ENCODE measurements around the gene RET. TPM values are rescaled to one million over a fixed set of nuclear protein-coding genes. Genes with fewer than 3 reads are reported as not detected.

The RET gene
- total and polyA plus RNA-seq, 2 of the 13 experiments (the other 11 are each of a cell fraction or from before 2014, with no cell fraction given), result 0.02 TPM; not detected in 1

DNA sequence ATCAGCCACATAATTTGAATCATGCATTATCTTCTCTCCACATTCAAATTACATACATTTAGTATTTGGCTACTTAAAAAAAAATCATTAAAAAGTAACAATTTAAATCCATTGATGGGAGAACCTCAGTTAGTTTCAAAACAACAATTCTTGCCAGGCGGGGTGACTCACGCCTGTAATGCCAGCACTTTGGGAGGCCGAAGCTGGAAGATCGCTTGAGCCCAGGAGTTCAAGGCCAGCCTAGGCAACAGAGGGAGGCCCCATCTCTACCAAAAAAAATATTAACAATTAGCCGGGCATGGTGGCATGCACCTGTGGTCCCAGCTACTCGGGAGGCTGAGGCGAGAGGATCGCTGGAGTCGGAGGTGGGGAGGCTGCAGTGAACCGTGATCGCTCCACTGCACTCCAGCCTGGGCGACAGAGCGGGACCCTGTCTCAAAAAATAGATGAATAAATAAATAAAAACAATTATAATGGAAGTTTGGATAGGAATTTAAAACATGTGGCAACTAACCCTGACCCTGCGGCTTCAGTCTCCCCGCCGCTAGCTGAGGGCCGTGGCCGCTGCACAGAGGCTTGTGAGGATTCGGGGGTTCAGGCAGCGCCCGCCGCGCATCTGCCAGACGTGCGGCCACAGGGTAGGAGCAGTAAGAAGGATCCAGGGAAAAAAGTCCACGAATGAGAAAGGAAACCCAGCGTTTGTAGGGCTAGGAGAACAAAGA is 60.3 kb downstream of the RET start (continued):
- TF ChIP-seq, protein P1, sequence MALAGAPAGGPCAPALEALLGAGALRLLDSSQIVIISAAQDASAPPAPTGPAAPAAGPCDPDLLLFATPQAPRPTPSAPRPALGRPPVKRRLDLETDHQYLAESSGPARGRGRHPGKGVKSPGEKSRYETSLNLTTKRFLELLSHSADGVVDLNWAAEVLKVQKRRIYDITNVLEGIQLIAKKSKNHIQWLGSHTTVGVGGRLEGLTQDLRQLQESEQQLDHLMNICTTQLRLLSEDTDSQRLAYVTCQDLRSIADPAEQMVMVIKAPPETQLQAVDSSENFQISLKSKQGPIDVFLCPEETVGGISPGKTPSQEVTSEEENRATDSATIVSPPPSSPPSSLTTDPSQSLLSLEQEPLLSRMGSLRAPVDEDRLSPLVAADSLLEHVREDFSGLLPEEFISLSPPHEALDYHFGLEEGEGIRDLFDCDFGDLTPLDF (CRISPR knock-in tag; IDR thresholded peaks at IDR 0.05), result no peak
- TF ChIP-seq, protein P2, sequence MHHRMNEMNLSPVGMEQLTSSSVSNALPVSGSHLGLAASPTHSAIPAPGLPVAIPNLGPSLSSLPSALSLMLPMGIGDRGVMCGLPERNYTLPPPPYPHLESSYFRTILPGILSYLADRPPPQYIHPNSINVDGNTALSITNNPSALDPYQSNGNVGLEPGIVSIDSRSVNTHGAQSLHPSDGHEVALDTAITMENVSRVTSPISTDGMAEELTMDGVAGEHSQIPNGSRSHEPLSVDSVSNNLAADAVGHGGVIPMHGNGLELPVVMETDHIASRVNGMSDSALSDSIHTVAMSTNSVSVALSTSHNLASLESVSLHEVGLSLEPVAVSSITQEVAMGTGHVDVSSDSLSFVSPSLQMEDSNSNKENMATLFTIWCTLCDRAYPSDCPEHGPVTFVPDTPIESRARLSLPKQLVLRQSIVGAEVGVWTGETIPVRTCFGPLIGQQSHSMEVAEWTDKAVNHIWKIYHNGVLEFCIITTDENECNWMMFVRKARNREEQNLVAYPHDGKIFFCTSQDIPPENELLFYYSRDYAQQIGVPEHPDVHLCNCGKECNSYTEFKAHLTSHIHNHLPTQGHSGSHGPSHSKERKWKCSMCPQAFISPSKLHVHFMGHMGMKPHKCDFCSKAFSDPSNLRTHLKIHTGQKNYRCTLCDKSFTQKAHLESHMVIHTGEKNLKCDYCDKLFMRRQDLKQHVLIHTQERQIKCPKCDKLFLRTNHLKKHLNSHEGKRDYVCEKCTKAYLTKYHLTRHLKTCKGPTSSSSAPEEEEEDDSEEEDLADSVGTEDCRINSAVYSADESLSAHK (CRISPR knock-in tag; IDR thresholded peaks at IDR 0.05; ENCODE audit: borderline replicate concordance), result no peak
- TF ChIP-seq SALL1 (CRISPR knock-in tag; IDR thresholded peaks at IDR 0.05) (peak; percentile 23; the same call in 1 of the 2 replicates), TEAD2 (CRISPR knock-in tag; IDR thresholded peaks at IDR 0.05) (no peak), NFATC3 (CRISPR knock-in tag; IDR thresholded peaks at IDR 0.05) (peak; percentile 21; the same call in 1 of the 2 replicates), NR2F6 (IDR thresholded peaks at IDR 0.05) (no peak), NR2F6 (CRISPR knock-in tag; IDR thresholded peaks at IDR 0.05) (0 out of 2 replicates have a peak, but pooled peaks have one; percentile 8), HNF4A (CRISPR knock-in tag; IDR thresholded peaks at IDR 0.05) (peak; percentile 18; the same call in 1 of the 2 replicates), ZNF44 (CRISPR knock-in tag; IDR thresholded peaks at IDR 0.05) (no peak), FOSL2 (CRISPR knock-in tag; IDR thresholded peaks at IDR 0.05) (peak; percentile 74), ZNF124 (CRISPR knock-in tag; IDR thresholded peaks at IDR 0.05) (0 out of 2 replicates have a peak, but pooled peaks have one; percentile 8), SP4 (CRISPR knock-in tag; IDR thresholded peaks at IDR 0.05) (no peak), KMT2A (CRISPR knock-in tag; IDR thresholded peaks at IDR 0.05) (peak; percentile 18; the same call in 1 of the 2 replicates), ZBTB7B (CRISPR knock-in tag; IDR thresholded peaks at IDR 0.05) (0 out of 2 replicates have a peak, but pooled peaks have one; percentile 4), YEATS2 (CRISPR knock-in tag; IDR thresholded peaks at IDR 0.05; ENCODE audit: borderline replicate concordance) (0 out of 2 replicates have a peak, but pooled peaks have one; percentile 20)
- TF ChIP-seq, protein P3, sequence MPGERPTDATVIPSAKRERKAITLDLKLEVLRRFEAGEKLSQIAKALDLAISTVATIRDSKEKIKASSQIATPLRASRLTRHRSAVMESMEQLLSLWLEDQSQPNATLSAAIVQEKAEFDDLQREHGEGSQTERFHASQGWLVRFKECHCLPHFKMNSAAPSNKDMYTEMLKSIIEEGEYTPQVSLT (CRISPR knock-in tag; IDR thresholded peaks at IDR 0.05; ENCODE audit: borderline replicate concordance, low read depth), result no peak
- TF ChIP-seq, protein P4, sequence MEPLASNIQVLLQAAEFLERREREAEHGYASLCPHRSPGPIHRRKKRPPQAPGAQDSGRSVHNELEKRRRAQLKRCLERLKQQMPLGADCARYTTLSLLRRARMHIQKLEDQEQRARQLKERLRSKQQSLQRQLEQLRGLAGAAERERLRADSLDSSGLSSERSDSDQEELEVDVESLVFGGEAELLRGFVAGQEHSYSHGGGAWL (CRISPR knock-in tag; IDR thresholded peaks at IDR 0.05), result peak; percentile 9; the same call in 1 of the 2 replicates
- TF ChIP-seq, protein P5, sequence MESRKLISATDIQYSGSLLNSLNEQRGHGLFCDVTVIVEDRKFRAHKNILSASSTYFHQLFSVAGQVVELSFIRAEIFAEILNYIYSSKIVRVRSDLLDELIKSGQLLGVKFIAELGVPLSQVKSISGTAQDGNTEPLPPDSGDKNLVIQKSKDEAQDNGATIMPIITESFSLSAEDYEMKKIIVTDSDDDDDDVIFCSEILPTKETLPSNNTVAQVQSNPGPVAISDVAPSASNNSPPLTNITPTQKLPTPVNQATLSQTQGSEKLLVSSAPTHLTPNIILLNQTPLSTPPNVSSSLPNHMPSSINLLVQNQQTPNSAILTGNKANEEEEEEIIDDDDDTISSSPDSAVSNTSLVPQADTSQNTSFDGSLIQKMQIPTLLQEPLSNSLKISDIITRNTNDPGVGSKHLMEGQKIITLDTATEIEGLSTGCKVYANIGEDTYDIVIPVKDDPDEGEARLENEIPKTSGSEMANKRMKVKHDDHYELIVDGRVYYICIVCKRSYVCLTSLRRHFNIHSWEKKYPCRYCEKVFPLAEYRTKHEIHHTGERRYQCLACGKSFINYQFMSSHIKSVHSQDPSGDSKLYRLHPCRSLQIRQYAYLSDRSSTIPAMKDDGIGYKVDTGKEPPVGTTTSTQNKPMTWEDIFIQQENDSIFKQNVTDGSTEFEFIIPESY (CRISPR knock-in tag; IDR thresholded peaks at IDR 0.05), result peak; percentile 46; the same call in 1 of the 2 replicates
- TF ChIP-seq, protein P6, sequence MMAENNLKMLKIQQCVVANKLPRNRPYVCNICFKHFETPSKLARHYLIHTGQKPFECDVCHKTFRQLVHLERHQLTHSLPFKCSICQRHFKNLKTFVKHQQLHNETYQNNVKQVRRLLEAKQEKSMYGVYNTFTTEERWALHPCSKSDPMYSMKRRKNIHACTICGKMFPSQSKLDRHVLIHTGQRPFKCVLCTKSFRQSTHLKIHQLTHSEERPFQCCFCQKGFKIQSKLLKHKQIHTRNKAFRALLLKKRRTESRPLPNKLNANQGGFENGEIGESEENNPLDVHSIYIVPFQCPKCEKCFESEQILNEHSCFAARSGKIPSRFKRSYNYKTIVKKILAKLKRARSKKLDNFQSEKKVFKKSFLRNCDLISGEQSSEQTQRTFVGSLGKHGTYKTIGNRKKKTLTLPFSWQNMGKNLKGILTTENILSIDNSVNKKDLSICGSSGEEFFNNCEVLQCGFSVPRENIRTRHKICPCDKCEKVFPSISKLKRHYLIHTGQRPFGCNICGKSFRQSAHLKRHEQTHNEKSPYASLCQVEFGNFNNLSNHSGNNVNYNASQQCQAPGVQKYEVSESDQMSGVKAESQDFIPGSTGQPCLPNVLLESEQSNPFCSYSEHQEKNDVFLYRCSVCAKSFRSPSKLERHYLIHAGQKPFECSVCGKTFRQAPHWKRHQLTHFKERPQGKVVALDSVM (CRISPR knock-in tag; IDR thresholded peaks at IDR 0.05), result peak; percentile 58

Measured in HepG2 (cell line).